ENCODE data around the gene USP47.

The USP47 gene

DNA sequence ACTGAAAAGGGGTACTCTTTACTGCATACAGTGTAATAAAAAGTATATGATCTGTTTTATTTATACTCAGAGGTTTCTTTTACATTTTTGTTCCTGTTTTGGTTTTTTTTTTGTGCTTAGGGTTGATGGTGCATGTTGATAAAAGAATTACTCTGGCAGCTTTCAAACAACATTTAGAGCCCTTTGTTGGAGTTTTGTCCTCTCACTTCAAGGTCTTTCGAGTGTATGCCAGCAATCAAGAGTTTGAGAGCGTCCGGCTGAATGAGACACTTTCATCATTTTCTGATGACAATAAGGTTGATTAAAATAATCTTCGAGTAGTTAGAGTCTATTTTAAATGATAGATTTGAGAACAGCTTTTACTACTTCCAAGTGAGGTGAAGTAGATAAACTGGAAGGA is 106.1 kb downstream of the USP47 start:
- TF ChIP-seq ZFX (IDR thresholded peaks at IDR 0.05; ENCODE audit: borderline replicate concordance), result no peak
- TF ChIP-seq, protein P1, sequence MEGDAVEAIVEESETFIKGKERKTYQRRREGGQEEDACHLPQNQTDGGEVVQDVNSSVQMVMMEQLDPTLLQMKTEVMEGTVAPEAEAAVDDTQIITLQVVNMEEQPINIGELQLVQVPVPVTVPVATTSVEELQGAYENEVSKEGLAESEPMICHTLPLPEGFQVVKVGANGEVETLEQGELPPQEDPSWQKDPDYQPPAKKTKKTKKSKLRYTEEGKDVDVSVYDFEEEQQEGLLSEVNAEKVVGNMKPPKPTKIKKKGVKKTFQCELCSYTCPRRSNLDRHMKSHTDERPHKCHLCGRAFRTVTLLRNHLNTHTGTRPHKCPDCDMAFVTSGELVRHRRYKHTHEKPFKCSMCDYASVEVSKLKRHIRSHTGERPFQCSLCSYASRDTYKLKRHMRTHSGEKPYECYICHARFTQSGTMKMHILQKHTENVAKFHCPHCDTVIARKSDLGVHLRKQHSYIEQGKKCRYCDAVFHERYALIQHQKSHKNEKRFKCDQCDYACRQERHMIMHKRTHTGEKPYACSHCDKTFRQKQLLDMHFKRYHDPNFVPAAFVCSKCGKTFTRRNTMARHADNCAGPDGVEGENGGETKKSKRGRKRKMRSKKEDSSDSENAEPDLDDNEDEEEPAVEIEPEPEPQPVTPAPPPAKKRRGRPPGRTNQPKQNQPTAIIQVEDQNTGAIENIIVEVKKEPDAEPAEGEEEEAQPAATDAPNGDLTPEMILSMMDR (IDR thresholded peaks at IDR 0.05), result no peak
- 0 out of 2 replicates have a peak overlapping the region, but pooled peaks have one; percentile 12 for H3K27ac ChIP-seq

DNA sequence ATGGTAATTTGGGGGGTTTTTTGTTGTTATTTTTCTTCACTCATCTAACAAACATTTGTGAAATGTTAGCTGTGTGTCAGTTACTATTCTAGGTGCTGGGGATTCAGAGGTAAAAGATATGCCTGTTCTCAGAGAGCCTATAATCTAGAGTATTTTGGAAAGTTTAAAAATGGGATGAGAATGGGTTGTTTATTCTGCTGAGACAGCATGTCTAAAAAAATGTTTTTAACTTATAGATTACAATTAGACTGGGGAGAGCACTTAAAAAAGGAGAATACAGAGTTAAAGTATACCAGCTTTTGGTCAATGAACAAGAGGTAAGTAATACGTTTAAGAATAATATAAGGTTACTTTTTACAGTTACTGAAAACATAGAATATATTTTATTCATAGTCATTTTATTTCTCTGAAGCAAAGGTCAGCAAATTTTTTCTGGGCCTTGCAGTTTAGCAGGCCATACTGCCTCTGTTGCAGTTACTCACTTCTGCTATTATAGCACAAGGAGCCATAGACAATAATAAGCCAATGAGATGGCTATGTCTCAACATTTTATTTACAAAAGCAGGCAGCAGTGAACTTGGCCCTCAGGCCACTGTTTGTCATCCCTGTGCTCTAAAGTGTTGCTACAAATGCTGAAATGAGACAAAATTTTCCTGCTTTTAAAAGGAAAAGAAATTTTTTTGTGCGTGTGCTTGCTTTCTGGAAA is 106.6 kb downstream of the USP47 start:
- no peak for TF ChIP-seq ZFX (IDR thresholded peaks at IDR 0.05; ENCODE audit: borderline replicate concordance)
- 0 out of 2 replicates have a peak overlapping the region, but pooled peaks have one; percentile 12 for H3K27ac ChIP-seq

DNA sequence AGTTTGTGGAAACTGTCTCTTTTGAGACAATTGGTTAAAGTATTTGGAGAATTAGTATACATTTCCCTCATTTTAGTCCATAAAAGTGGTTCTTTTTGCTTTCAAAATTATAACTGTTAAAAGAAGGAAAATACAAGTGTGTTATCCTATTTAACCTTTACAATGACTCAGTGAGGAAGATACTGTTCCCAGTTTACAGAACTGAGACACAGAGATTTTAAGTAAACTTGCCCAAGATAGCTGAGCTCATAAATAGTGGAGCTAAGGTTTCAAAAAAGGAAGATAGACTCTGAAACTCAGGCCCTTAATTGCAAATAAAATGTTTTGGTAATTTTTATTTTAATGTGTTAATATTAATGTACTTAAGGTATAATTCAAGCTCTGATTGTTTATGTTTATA is 107.7 kb downstream of the USP47 start:
- TF ChIP-seq, protein P1 (IDR thresholded peaks at IDR 0.05), result no peak
- no peak for TF ChIP-seq ZFX (IDR thresholded peaks at IDR 0.05; ENCODE audit: borderline replicate concordance)
- no peak overlapping the region for H3K27ac ChIP-seq

DNA sequence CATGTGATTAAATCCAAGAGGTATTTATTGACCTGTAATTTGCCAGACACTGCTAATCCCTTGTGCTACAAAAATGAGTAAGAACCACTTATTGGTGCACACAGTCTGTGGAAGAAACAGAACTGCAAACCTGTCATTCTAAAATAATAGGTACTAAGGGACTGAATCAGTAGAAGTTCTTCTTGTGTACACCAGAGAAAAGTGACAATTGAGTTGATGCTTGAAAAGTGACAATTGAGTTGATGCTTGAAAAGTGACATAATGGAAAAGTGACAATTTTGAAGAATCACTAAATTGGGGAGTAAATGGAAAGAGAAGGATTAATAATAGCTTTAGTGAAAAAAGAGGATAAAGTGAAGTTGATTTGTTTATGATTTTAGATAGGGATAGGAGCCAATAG is 110.3 kb downstream of the USP47 start:
- no peak overlapping the region for H3K27ac ChIP-seq
- TF ChIP-seq, protein P1 (IDR thresholded peaks at IDR 0.05), result no peak

DNA sequence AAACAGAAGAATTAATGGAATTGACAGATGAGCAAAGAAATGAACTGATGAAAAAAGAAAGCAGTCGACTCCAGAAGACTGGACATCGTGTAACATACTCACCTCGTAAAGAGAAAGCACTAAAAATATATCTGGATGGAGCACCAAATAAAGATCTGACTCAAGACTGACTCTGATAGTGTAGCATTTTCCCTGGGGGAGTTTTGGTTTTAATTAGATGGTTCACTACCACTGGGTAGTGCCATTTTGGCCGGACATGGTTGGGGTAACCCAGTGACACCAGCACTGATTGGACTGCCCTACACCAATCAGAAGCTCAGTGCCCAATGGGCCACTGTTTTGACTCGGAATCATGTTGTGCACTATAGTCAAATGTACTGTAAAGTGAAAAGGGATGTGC is 114.2 kb downstream of the USP47 start:
- TF ChIP-seq, protein P1 (IDR thresholded peaks at IDR 0.05), result no peak
- TF ChIP-seq ZFX (IDR thresholded peaks at IDR 0.05; ENCODE audit: borderline replicate concordance), result no peak
- no peak overlapping the region for H3K27ac ChIP-seq

DNA sequence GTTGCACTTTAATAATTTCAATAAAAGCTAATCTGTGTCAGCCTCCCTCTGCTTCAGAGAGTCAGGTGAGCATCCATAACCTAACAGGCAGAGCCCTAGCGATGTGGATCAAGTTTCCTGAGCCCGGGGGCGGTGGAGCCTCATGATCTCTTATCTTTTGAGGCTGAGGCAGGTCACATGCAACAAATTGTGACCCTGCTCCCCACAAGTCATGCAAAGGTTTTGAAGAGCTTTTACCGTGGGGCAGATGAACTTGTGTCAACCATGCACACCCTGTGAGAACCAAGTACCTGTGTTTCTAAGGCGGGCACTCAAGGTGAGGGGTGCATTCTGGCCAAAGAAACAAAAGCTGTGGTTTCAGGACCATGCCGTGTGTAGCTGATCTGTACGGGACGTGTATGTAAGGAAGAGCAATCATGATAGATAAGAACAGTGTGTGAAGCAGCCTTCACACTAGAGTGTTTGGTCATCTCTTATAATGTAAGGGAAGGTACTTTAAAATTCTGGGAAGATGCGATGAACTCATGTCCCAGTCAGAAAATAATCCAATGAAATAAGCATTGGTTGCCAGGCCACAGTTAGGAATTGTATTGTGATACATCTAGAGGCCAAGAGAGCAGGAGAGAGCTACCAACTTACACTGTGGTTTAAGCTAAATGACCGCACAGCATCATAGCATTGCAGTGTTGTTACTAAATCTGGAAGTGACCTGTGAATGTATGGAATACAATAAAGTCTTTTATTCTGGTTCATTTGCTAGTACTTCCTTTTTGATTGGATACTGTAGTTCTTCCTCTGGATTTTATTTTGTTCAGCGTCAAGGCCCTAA is 116.8 kb downstream of the USP47 start:
- TF ChIP-seq ZFX (IDR thresholded peaks at IDR 0.05; ENCODE audit: borderline replicate concordance), result no peak
- TF ChIP-seq, protein P1 (IDR thresholded peaks at IDR 0.05), result no peak
- no peak overlapping the region for H3K27ac ChIP-seq

DNA sequence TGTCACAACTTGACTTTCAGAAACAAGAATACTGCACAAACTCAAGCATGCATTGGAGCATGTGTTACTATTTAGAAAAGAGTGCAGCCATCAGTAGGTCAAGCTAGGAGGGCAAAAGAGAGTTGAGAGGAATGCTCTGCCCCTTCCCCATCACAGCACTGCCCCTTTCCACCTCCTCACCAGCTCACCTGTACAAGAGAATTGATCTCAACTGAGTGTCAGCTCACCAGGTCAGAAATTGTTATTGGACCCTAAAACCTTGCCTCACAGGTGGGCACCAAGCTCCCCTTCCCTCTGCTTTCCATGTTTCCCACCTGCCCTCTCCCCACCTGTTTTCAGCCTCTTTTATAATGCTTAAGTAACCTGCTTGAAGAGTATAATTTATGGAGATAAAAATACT is 117.8 kb downstream of the USP47 start:
- H3K27ac ChIP-seq, result no peak overlapping the region
- no peak for TF ChIP-seq ZFX (IDR thresholded peaks at IDR 0.05; ENCODE audit: borderline replicate concordance)
- TF ChIP-seq, protein P1 (IDR thresholded peaks at IDR 0.05), result no peak

Measured in 22Rv1 (cell line).